ENCODE results near the gene TENM3. TPM values are rescaled to one million over a fixed set of nuclear protein-coding genes. Genes with fewer than 3 reads are reported as not detected.

Gene TENM3
- polyA plus RNA-seq, 1 of the 3 experiments (the other 2 are of a cell fraction), result 10.4 TPM

DNA sequence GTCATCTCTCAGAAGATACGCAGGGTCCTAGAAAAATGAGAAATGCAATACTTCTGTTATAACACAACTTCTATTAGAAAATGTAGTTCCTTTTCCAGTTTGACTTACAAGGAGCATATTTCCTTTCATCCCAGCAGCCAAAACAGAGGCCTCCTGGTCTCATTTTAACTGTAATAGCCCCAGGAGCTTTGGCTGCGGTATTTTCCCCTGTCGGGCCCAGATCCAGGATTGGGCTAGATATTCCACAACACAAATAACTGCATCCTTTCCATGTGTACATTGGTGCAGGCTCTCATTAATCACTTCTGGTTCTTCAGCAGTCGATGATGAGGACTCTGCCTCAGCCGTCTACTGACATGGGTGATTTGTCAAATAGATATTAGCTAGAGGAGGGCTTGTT lies 166.1 kb downstream of the TENM3 start:
- Histone ChIP-seq H3K79me2 (ENCODE audit: insufficient read depth) (no peaks in the 10 kb centered on the region), H3K4me2 (no peak overlapping the region), H3K27ac (ENCODE audit: low read depth in 2 of 2, low read length in 1 of 2) (no peak overlapping the region), H3F3A (replicated peaks; ENCODE audit: insufficient read depth) (no peaks in the 10 kb centered on the region), H3K4me1 (ENCODE audit: control insufficient read depth in 1 of 2, insufficient read depth in 2 of 2, low read depth in 1 of 2, low read length in 1 of 2) (peaks cover 0 to 4% of the 10 kb centered on the region in 2 experiments; a peak in 1 of 4 replicates), H2AFZ (ENCODE audit: low read depth) (no peak overlapping the region), H3K9ac (no peak overlapping the region), H4K20me1 (ENCODE audit: insufficient read depth) (no peaks in the 10 kb centered on the region), H3K27me3 (ENCODE audit: insufficient read depth) (no peaks in the 10 kb centered on the region), H3K36me3 (replicated peaks in 1 of 2; ENCODE audit: control insufficient read depth in 1 of 2, insufficient read depth in 2 of 2, low read length in 1 of 2) (no peaks in the 10 kb centered on the region), H3K9me3 (no peaks in the 10 kb centered on the region), H3K4me3 (ENCODE audit: low read depth in 2 of 2, low read length in 1 of 2) (no peak overlapping the region), H3K9me2 (no peaks in the 10 kb centered on the region)
- 88% methylated on average over 5 of the region's 5 CpGs for WGBS (ENCODE audit: low lambda C conversion rate)
- ChIA-PET POLR2A (no interaction called here), CTCF (interaction anchor here (0.6 kb wide), 1 partner anchor 656 kb away, joined by 3 read pairs; no protein-coding TSS in a partner anchor)
- no peak for DNase-seq
- no peak for TF ChIP-seq SIN3A (IDR thresholded peaks at IDR 0.05; ENCODE audit: borderline replicate concordance, low read depth, low read length)
- TF ChIP-seq GATA2 (CRISPR knock-in tag; IDR thresholded peaks at IDR 0.05), result no peak
- TF ChIP-seq, protein P1, sequence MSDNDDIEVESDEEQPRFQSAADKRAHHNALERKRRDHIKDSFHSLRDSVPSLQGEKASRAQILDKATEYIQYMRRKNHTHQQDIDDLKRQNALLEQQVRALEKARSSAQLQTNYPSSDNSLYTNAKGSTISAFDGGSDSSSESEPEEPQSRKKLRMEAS (IDR thresholded peaks at IDR 0.05; ENCODE audit: low read depth), result no peak
- TF ChIP-seq, protein P2, sequence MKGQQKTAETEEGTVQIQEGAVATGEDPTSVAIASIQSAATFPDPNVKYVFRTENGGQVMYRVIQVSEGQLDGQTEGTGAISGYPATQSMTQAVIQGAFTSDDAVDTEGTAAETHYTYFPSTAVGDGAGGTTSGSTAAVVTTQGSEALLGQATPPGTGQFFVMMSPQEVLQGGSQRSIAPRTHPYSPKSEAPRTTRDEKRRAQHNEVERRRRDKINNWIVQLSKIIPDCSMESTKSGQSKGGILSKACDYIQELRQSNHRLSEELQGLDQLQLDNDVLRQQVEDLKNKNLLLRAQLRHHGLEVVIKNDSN (IDR thresholded peaks at IDR 0.05; ENCODE audit: borderline replicate concordance, low read depth), result no peak
- TF ChIP-seq RFX5 (IDR thresholded peaks at IDR 0.05; ENCODE audit: low read length), result no peak
- TF ChIP-seq MEF2A (IDR thresholded peaks at IDR 0.05; ENCODE audit: borderline replicate concordance, low read depth), result no peak

DNA sequence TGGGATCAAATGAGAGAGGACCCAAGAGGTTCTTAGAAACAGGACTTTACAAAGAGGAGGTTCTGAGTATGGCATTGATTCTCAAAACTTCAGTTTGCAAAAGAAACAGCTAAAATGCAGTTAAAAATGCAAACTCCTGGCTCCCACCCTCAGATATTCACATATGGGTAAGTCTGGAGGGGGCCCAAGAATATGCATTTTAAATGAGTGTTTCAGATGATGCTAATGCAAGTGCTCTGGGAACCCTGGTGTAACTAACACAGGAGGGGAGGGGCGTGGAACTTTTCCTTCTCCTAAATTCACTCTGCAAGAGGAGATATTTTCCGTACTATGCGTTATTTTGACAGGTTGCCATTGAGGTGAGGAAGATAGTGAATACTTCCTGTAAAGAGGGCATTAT lies 168.2 kb downstream of the TENM3 start:
- CTCF ChIA-PET, result no interaction called here
- Histone ChIP-seq H3K79me2 (ENCODE audit: insufficient read depth) (no peaks in the 10 kb centered on the region), H3K4me3 (ENCODE audit: low read depth in 2 of 2, low read length in 1 of 2) (no peak overlapping the region), H3K9me2 (no peaks in the 10 kb centered on the region), H2AFZ (ENCODE audit: low read depth) (no peak overlapping the region), H3K9me3 (no peaks in the 10 kb centered on the region), H3K9ac (no peak overlapping the region), H3K4me1 (ENCODE audit: control insufficient read depth in 1 of 2, insufficient read depth in 2 of 2, low read depth in 1 of 2, low read length in 1 of 2) (peaks cover 0 to 4% of the 10 kb centered on the region in 2 experiments; a peak in 1 of 4 replicates), H3K36me3 (replicated peaks in 1 of 2; ENCODE audit: control insufficient read depth in 1 of 2, insufficient read depth in 2 of 2, low read length in 1 of 2) (no peaks in the 10 kb centered on the region), H4K20me1 (ENCODE audit: insufficient read depth) (no peaks in the 10 kb centered on the region), H3K27ac (ENCODE audit: low read depth in 2 of 2, low read length in 1 of 2) (no peak overlapping the region), H3K27me3 (ENCODE audit: insufficient read depth) (no peaks in the 10 kb centered on the region), H3F3A (replicated peaks; ENCODE audit: insufficient read depth) (no peaks in the 10 kb centered on the region), H3K4me2 (no peak overlapping the region)
- TF ChIP-seq, protein P2 (IDR thresholded peaks at IDR 0.05; ENCODE audit: borderline replicate concordance, low read depth), result no peak
- TF ChIP-seq RXRA (IDR thresholded peaks at IDR 0.05; ENCODE audit: borderline replicate concordance, low read depth) (no peak), GATA2 (CRISPR knock-in tag; IDR thresholded peaks at IDR 0.05) (no peak), TCF12 (IDR thresholded peaks at IDR 0.05) (no peak), TAF1 (IDR thresholded peaks at IDR 0.05; ENCODE audit: borderline replicate concordance, low read depth, low read length) (no peak), FOXJ3 (CRISPR knock-in tag; IDR thresholded peaks at IDR 0.05) (no peak), RCOR1 (IDR thresholded peaks at IDR 0.05; ENCODE audit: low read length) (no peak), TEAD4 (IDR thresholded peaks at IDR 0.05; ENCODE audit: borderline replicate concordance, insufficient read depth) (no peak), RAD21 (IDR thresholded peaks at IDR 0.05; ENCODE audit: low read length) (no peak), EZH2phosphoT487 (IDR thresholded peaks at IDR 0.05; ENCODE audit: borderline replicate concordance, low read depth) (no peak), CHD2 (IDR thresholded peaks at IDR 0.05; ENCODE audit: low read length, partially characterized antibody) (no peak), EP300 (IDR thresholded peaks at IDR 0.05; ENCODE audit: borderline replicate concordance in 1 of 2, low read depth in 1 of 2, low read length in 1 of 2) (no peak)
- no peak for DNase-seq
- WGBS (ENCODE audit: low lambda C conversion rate), result 95% methylated on average over 3 of the region's 3 CpGs
- POLR2A ChIA-PET, result no interaction called here
